Uterus (tissue), 2 donors: ENCODE data around the gene ARHGAP1.

Experiments
- CTCF ChIP-seq, 4 experiments: fragments of 200-600 bp in 2 of 4; fragments of 450-650 bp in 2 of 4; sonication (generic) in 2 of 4; IDR thresholded peaks; one replicate each; pipeline ENCODE4 v1.5.1; 2016 to 2019; ENCODE audit warnings: antibody characterized with exemption in 4 of 4, mild to moderate bottlenecking in 2 of 4, moderate library complexity in 1 of 4
- POLR2A ChIP-seq, 2 donors: fragments of 450-650 bp; IDR thresholded peaks; one replicate each; pipeline ENCODE4 v1.6.1; 2016; ENCODE audit warnings: antibody characterized with exemption in 2 of 2, mild to moderate bottlenecking in 1 of 2, moderate library complexity in 1 of 2

GRCh38 chr11:46700241-46701077, at the start of gene ARHGAP1, which contains the start of gene ZNF408:
- peak in 1 of 4 experiments; percentile 5 for TF ChIP-seq CTCF (IDR thresholded peaks at IDR 0.05)
- peak; percentile 74 to 80 for TF ChIP-seq POLR2A (IDR thresholded peaks at IDR 0.05)
